GM20000 (cell line): ENCODE data around the gene NDUFS4.

Experiments
- DNase-seq: peaks from one replicate; pipeline ENCODE4 v3.0.0; 2012; ENCODE audit warnings: low spot score
- TF ChIP-seq, protein P1 (sequence below): IDR thresholded peaks from 2 replicates; pipeline ENCODE4 v1.5.1; 2012; ENCODE audit warnings: mild to moderate bottlenecking, control low read depth; ENCODE audit errors: extremely low read depth, missing control alignments

NDUFS4 gene

DNA sequence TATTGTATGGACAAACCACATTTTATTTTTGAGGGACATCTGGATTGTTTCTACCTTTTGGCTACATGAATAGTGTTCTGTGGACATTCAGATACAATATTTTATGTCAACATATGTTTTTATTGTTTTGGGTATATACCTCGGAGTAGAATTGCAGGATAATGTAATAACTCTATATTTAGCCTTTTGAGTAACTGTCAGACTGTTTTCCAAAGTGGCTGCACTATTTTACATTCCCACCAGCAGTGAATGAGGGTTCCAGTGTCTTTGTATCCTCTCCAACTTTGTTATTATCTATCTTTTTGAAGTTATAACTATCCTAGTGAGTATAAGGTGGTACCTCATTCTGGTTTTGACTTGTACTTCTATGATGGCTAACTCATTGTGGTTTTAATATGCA lies 11.0 kb downstream of the NDUFS4 start:
- no peak for DNase-seq
- TF ChIP-seq, protein P1, sequence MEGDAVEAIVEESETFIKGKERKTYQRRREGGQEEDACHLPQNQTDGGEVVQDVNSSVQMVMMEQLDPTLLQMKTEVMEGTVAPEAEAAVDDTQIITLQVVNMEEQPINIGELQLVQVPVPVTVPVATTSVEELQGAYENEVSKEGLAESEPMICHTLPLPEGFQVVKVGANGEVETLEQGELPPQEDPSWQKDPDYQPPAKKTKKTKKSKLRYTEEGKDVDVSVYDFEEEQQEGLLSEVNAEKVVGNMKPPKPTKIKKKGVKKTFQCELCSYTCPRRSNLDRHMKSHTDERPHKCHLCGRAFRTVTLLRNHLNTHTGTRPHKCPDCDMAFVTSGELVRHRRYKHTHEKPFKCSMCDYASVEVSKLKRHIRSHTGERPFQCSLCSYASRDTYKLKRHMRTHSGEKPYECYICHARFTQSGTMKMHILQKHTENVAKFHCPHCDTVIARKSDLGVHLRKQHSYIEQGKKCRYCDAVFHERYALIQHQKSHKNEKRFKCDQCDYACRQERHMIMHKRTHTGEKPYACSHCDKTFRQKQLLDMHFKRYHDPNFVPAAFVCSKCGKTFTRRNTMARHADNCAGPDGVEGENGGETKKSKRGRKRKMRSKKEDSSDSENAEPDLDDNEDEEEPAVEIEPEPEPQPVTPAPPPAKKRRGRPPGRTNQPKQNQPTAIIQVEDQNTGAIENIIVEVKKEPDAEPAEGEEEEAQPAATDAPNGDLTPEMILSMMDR = no peak

DNA sequence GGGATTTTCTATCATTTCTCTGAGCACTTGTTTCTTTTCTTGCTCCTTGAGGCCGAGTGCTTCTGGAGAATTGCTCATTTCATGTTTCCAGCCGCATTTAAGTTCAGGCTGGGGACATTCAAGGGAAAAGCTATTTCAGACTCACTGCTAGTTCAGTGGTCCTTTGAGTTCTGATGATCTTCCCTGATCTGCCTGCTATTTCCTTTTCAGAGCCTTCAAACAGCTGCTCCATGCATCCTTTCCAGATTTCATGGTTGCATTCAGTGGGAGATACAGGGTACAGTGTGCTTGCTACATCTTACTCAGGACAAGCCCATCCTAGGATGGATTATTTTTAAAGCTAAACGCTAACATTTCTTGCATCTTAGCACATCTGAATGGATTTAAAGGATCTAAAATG lies 14.7 kb downstream of the NDUFS4 start:
- TF ChIP-seq, protein P1 = no peak
- no peak for DNase-seq

DNA sequence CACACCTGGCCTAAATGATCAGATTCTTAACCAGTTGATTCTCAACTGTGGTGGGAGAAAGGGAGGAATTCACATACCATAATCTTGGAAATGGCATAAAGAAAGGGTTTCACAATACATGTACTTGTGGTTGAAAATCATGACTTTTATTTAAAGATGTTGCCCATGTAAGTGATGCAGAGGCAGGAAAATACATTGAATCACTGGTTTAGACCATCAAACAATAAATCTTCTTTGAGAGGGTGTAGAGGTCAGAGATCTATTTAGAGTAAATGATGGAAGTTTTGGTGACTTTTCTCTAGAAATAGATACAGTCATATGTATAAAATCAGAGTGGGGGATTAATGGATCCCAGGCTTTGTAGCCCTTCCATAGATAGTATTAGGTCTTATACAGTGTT lies 15.4 kb downstream of the NDUFS4 start:
- TF ChIP-seq, protein P1 = no peak

DNA sequence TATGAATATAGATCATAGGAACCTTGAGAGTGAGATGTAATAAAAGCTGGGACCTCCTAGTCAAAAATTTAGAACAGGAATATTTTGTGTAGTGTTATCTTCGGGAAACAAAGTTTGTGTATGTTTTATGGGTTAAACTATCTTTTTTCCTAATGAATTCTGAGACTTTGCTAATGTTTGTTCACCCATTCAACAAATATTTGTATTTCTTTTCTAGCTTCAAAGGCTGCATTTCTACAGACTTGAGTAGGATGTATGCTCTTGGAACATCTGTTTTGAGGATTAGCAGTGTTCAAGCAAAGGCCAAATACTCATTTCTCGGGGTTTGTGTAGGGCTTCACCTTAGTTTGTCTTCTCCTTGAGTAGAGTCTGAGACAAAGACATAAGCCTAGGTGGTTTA lies 16.2 kb downstream of the NDUFS4 start:
- no peak for DNase-seq
- TF ChIP-seq, protein P1 = no peak

More for the DNA sequence above, 15.4 kb downstream of the NDUFS4 start:
- DNase-seq = no peak

DNA sequence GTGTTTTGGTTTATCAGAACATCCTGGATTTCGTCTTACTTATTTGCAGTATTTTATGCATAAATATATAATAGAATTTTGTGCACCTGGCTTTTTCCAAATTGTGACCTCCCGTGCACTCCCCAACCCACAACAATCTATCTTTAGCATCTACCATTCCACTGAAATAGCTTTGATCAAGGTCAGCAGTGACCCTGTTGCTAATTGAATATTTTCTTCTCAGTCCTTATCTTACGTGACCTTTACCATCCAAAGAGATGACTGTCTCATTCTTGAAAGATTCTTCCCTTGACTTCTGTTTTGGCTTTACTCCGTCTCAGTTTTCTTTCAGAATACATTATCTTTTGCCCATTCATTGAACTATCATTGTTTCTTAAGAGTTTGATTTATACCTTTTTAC lies 18.4 kb downstream of the NDUFS4 start:
- TF ChIP-seq, protein P1 = no peak
- no peak for DNase-seq

DNA sequence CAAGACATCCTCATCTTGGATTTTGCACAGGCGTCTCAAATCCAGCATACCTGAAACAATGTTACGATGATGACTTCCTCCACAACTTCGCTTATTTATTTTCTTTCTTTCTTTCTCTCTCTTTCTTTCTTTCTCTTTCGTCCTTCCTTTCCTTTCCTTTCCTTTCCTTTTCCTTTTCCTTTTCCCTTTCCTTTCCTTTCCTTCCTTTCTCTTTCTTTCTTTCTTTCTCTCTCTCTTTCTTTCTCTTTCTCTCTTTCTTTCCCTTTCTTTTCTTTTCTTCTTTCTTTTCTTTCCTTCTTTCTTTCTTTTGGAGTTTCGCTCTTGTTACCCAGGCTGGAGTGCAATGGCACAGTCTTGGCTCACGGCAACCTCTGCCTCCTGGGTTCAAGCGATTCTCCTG lies 20.1 kb downstream of the NDUFS4 start:
- TF ChIP-seq, protein P1 = no peak
- no peak for DNase-seq

DNA sequence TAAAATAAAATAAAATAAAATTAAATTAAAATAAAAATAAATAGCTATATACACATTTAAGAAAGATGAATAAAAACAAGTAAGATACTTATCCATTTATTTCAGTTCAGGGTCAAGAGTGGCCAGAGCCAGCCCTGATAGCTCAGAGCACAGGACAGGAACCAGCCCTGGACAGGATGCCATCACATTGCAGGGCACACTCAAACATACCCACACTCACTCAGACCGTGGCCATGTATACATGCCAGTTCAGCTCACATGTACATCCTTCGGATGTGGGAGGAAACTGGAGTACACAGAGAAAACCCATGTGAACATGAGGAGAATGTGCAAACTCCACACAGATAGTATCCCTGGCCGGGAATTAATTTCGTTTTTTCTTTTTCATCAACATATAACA lies 21.8 kb downstream of the NDUFS4 start:
- no peak for DNase-seq
- TF ChIP-seq, protein P1 = no peak
